T-cell (primary cell): ENCODE measurements around the gene GGT6. TPM values are rescaled to one million over a fixed set of nuclear protein-coding genes. Genes with fewer than 3 reads are reported as not detected.

ENCODE experiments used
- ATAC-seq, 4 experiments: fragments of 200-7000 bp in 3 of 4; fragments of 150-1000 bp in 1 of 4; cut with Tn5 transposase; replicated peaks in 1 of 4; 1 replicate in 3 of 4; 2 replicates in 1 of 4; pipeline ENCODE4 v1.10.0; 2021; ENCODE audit warnings: moderate library complexity in 3 of 4, mild to moderate bottlenecking in 2 of 4, moderate number of reproducible peaks in 1 of 4
- CTCF ChIA-PET, 2 donors: fragments of 300-600 bp; sonication (Branson Sonifier 250); formaldehyde crosslinking; loops; one replicate each; lab custom pipeline; 2022; ENCODE audit warnings: antibody characterized with exemption in 2 of 2; lab: Charles Lee
- POLR2A ChIA-PET, 2 donors: fragments of 300-600 bp; sonication (Branson Sonifier 250); formaldehyde crosslinking; loops; one replicate each; lab custom pipeline; 2022; ENCODE audit warnings: antibody characterized with exemption in 2 of 2; lab: Charles Lee
- DNase-seq, 35 experiments: peaks; one replicate each; pipeline versions ENCODE4 v3.0.0 to v3.0.0-alpha.2; 2013 to 2023
- H3K27ac ChIP-seq: one replicate; pipeline ENCODE4 v1.5.1; 2013; ENCODE audit warnings: low read length
- H3K27me3 ChIP-seq, 2 experiments: replicated peaks in 1 of 2; 1 replicate in 1 of 2; 2 replicates in 1 of 2; pipeline versions ENCODE4 v1.6.1 to v1.7.0; 2013; ENCODE audit warnings: low read length in 1 of 2, mixed read lengths in 1 of 2; ENCODE audit not compliant: control insufficient read depth in 2 of 2, insufficient read depth in 2 of 2; ENCODE audit errors: extremely low read depth in 1 of 2
- H3K36me3 ChIP-seq, 2 donors: 1 replicate in 1 of 2; 2 replicates in 1 of 2; pipeline versions ENCODE4 v1.6.1 to v1.7.0; 2013; ENCODE audit warnings: low read length in 1 of 2; ENCODE audit not compliant: control insufficient read depth in 2 of 2, insufficient read depth in 1 of 2; ENCODE audit errors: extremely low read depth in 1 of 2
- H3K4me1 ChIP-seq, 2 experiments: 1 replicate in 1 of 2; 2 replicates in 1 of 2; pipeline versions ENCODE4 v1.6.1 to v1.7.0; 2013; ENCODE audit warnings: low read length in 2 of 2, mixed read lengths in 1 of 2; ENCODE audit not compliant: insufficient read depth in 2 of 2, control insufficient read depth in 1 of 2; ENCODE audit errors: extremely low read depth in 1 of 2
- H3K4me3 ChIP-seq, 2 donors: 1 replicate in 1 of 2; 2 replicates in 1 of 2; pipeline versions ENCODE4 v1.5.1 to v1.7.0; 2013; ENCODE audit warnings: mild to moderate bottlenecking in 2 of 2, low read length in 1 of 2, moderate library complexity in 1 of 2; ENCODE audit not compliant: control insufficient read depth in 1 of 2; ENCODE audit errors: extremely low read depth in 1 of 2
- H3K9me3 ChIP-seq: 2 replicates; pipeline ENCODE4 v1.7.0; 2013
- H3K27ac Mint-ChIP-seq, 2 donors: one replicate each; pipeline ENCODE4 v1.8.0; 2020 to 2021; ENCODE audit warnings: mild to moderate bottlenecking in 2 of 2, mixed read lengths in 2 of 2
- H3K27me3 Mint-ChIP-seq, 2 donors: one replicate each; pipeline ENCODE4 v1.8.0; 2021 to 2022; ENCODE audit warnings: mixed read lengths in 2 of 2
- H3K36me3 Mint-ChIP-seq: one replicate; pipeline ENCODE4 v1.8.0; 2021; ENCODE audit warnings: mixed read lengths
- H3K4me1 Mint-ChIP-seq, 3 donors: one replicate each; pipeline ENCODE4 v1.8.0; 2020 to 2022; ENCODE audit warnings: mixed read lengths in 3 of 3, mild to moderate bottlenecking in 1 of 3
- H3K4me3 Mint-ChIP-seq, 3 donors: one replicate each; pipeline ENCODE4 v1.8.0; 2020 to 2022; ENCODE audit warnings: mild to moderate bottlenecking in 3 of 3, mixed read lengths in 3 of 3, moderate library complexity in 3 of 3
- H3K9me3 Mint-ChIP-seq, 3 donors: one replicate each; pipeline ENCODE4 v1.8.0; 2020 to 2022; ENCODE audit warnings: mixed read lengths in 3 of 3
- WGBS: methylation state at CpG from one replicate; pipeline ENCODE4 v1.1.5; 2013; ENCODE audit warnings: missing lambda C conversion rate; ENCODE audit not compliant: insufficient coverage; 5-methylcytosine and 5-hydroxymethylcytosine counted together
- total RNA-seq, 35 experiments: library from RNA in 6 of 35; stranded (reverse) in 6 of 35; fragments of 120-200 nt in 1 of 35; gene quantifications; one replicate each; pipeline versions ENCODE4 v1.2.1 to v1.2.4 and lab custom pipeline; 2013 to 2026

Gene GGT6
- total RNA-seq, 5 donors from 2014 or later (not counting 1 experiment from before 2014, with no cell fraction given), result not detected

- Histone ChIP-seq H3K27me3 (no peaks in the 10 kb centered on the region), H3K4me3 (peak overlapping the region; percentile 82 to 87), H3K36me3 (peaks cover 24 to 39% of the 10 kb centered on the region in 2 donors), H3K4me1 (peaks cover 9 to 25% of the 10 kb centered on the region in 2 experiments), H3K27ac (no peak overlapping the region), H3K9me3 (no peaks in the 10 kb centered on the region)
- H3K27me3 Mint-ChIP-seq, result no peaks in the 10 kb centered on the region
- H3K4me1 Mint-ChIP-seq, result peaks cover 23 to 29% (median 26%) of the 10 kb centered on the region in 3 donors
- H3K36me3 Mint-ChIP-seq, result peaks cover 20% of the 10 kb centered on the region
- H3K27ac Mint-ChIP-seq, result peak overlapping the region; percentile 27 to 98
- no peaks in the 10 kb centered on the region for H3K9me3 Mint-ChIP-seq
- peak overlapping the region; percentile 87 to 94 (median 94) for H3K4me3 Mint-ChIP-seq
- WGBS, result 8% methylated on average over 18 of the region's 18 CpGs
- ChIA-PET CTCF (no interaction called here), POLR2A (interaction anchor here in 1 of 2 donors (0.7 kb wide), 1 partner anchor 584 kb away, joined by 3 read pairs; no protein-coding TSS in a partner anchor)
- no peak for ATAC-seq
- peak in 1 of 35 experiments; percentile 6 for DNase-seq
Measured at GRCh38 chr17:4554441-4554996, 5.9 kb downstream of the GGT6 start.

- Histone ChIP-seq H3K9me3 (no peaks in the 10 kb centered on the region), H3K27ac (no peak overlapping the region), H3K27me3 (no peaks in the 10 kb centered on the region), H3K36me3 (peaks cover 24 to 47% of the 10 kb centered on the region in 2 donors), H3K4me3 (peak overlapping the region in 1 of 2 donors; percentile 82), H3K4me1 (peaks cover 9 to 25% of the 10 kb centered on the region in 2 experiments)
- ChIA-PET POLR2A (no interaction called here), CTCF (interaction anchor here in 1 of 2 donors (0.5 kb wide), 1 partner anchor 288 kb away, joined by 5 read pairs; no protein-coding TSS in a partner anchor)
- Mint-ChIP-seq H3K27ac (no peak overlapping the region), H3K9me3 (no peaks in the 10 kb centered on the region), H3K36me3 (peaks cover 20% of the 10 kb centered on the region), H3K27me3 (no peaks in the 10 kb centered on the region), H3K4me3 (peak overlapping the region; percentile 87 to 94 (median 94)), H3K4me1 (peaks cover 23 to 29% (median 26%) of the 10 kb centered on the region in 3 donors)
- ATAC-seq (no peak), DNase-seq (no peak)
- WGBS, result 83% methylated on average over 7 of the region's 9 CpGs
Measured at GRCh38 chr17:4553669-4554068, 6.7 kb downstream of the GGT6 start.

- no peak overlapping the region for H3K27ac Mint-ChIP-seq
Measured at GRCh38 chr17:4551796-4552525, 8.4 kb downstream of the GGT6 start.

GRCh38 chr17:4551141-4551540 lies 9.2 kb downstream of the GGT6 start:
- WGBS, result 82% methylated on average over 5 of the region's 8 CpGs
- H3K36me3 ChIP-seq, result peaks cover 35 to 72% of the 10 kb centered on the region in 2 donors
- ATAC-seq (no peak), DNase-seq (no peak)
- peaks cover 9 to 24% of the 10 kb centered on the region in 2 experiments for H3K4me1 ChIP-seq
- Mint-ChIP-seq H3K9me3 (no peaks in the 10 kb centered on the region), H3K27me3 (no peaks in the 10 kb centered on the region), H3K36me3 (peaks cover 28% of the 10 kb centered on the region), H3K4me1 (peaks cover 21 to 25% (median 22%) of the 10 kb centered on the region in 3 donors), H3K4me3 (no peak overlapping the region), H3K27ac (no peak overlapping the region)
- ChIA-PET CTCF (no interaction called here), POLR2A (no interaction called here)
- H3K9me3 ChIP-seq, result no peaks in the 10 kb centered on the region
- no peak overlapping the region for H3K27ac ChIP-seq
- no peaks in the 10 kb centered on the region for H3K27me3 ChIP-seq
- no peak overlapping the region for H3K4me3 ChIP-seq

More at GRCh38 chr17:4551796-4552525, 8.4 kb downstream of the GGT6 start:
- H3K36me3 ChIP-seq, result peaks cover 35 to 64% of the 10 kb centered on the region in 2 donors
- Mint-ChIP-seq H3K4me3 (no peak overlapping the region), H3K36me3 (peaks cover 24% of the 10 kb centered on the region), H3K27me3 (no peaks in the 10 kb centered on the region), H3K4me1 (peaks cover 23 to 29% (median 26%) of the 10 kb centered on the region in 3 donors), H3K9me3 (no peaks in the 10 kb centered on the region)
- CTCF ChIA-PET, result no interaction called here
- H3K27ac ChIP-seq, result no peak overlapping the region
- no peaks in the 10 kb centered on the region for H3K27me3 ChIP-seq
- ATAC-seq (no peak), DNase-seq (no peak)
- peaks cover 9 to 25% of the 10 kb centered on the region in 2 experiments for H3K4me1 ChIP-seq
- no peaks in the 10 kb centered on the region for H3K9me3 ChIP-seq
- POLR2A ChIA-PET, result no interaction called here
- 96% methylated on average over 19 of the region's 27 CpGs for WGBS
- H3K4me3 ChIP-seq, result no peak overlapping the region

GRCh38 chr17:4550534-4551039 lies 9.8 kb downstream of the GGT6 start:
- Histone ChIP-seq H3K27ac (no peak overlapping the region), H3K9me3 (no peaks in the 10 kb centered on the region), H3K27me3 (no peaks in the 10 kb centered on the region), H3K4me3 (no peak overlapping the region), H3K36me3 (peaks cover 35 to 76% of the 10 kb centered on the region in 2 donors), H3K4me1 (peaks cover 6 to 19% of the 10 kb centered on the region in 2 experiments)
- no peak for DNase-seq
- ChIA-PET POLR2A (no interaction called here), CTCF (no interaction called here)
- no peak overlapping the region for H3K27ac Mint-ChIP-seq
- H3K36me3 Mint-ChIP-seq, result peaks cover 28% of the 10 kb centered on the region
- H3K27me3 Mint-ChIP-seq, result no peaks in the 10 kb centered on the region
- no peak for ATAC-seq
- H3K4me3 Mint-ChIP-seq, result no peak overlapping the region
- peaks cover 16 to 20% (median 16%) of the 10 kb centered on the region in 3 donors for H3K4me1 Mint-ChIP-seq
- H3K9me3 Mint-ChIP-seq, result no peaks in the 10 kb centered on the region
- 96% methylated on average over 13 of the region's 16 CpGs for WGBS

GRCh38 chr17:4549781-4550533 lies 10.4 kb downstream of the GGT6 start:
- H3K27ac ChIP-seq, result no peak overlapping the region
- Mint-ChIP-seq H3K4me1 (peaks cover 10 to 14% (median 13%) of the 10 kb centered on the region in 3 donors), H3K4me3 (no peak overlapping the region), H3K27ac (no peak overlapping the region), H3K9me3 (no peaks in the 10 kb centered on the region), H3K36me3 (peaks cover 28% of the 10 kb centered on the region), H3K27me3 (no peaks in the 10 kb centered on the region)
- no peaks in the 10 kb centered on the region for H3K27me3 ChIP-seq
- no peak for DNase-seq
- CTCF ChIA-PET, result no interaction called here
- 93% methylated on average over 20 of the region's 25 CpGs for WGBS
- peaks cover 35 to 83% of the 10 kb centered on the region in 2 donors for H3K36me3 ChIP-seq
- H3K9me3 ChIP-seq, result no peaks in the 10 kb centered on the region
- POLR2A ChIA-PET, result no interaction called here
- no peak for ATAC-seq
- H3K4me3 ChIP-seq, result no peak overlapping the region
- H3K4me1 ChIP-seq, result peaks cover 6 to 15% of the 10 kb centered on the region in 2 experiments
